GM12878 (cell line): ENCODE results near the gene DCP1B. TPM values are rescaled to one million over a fixed set of nuclear protein-coding genes. Genes with fewer than 3 reads are reported as not detected.

Experiments
- ATAC-seq: fragments of 200-7000 bp; cut with Tn5 transposase; 3 replicates; pipeline ENCODE4 v1.9.1; 2020; ENCODE audit warnings: mild to moderate bottlenecking, moderate library complexity
- BruUV-seq: library from RNA; stranded (reverse); fragments of 400-500 nt; replicated peaks from 2 replicates; lab custom pipeline; 2021; lab: Mats Ljungman, UMichigan
- CTCF ChIA-PET: fragments of 300-600 bp; sonication (Branson Sonifier 250); formaldehyde crosslinking; extraction: SDS; loops from one replicate; lab custom pipeline; 2021; ENCODE audit warnings: inconsistent platforms; lab: Yijun Ruan, JAX
- POLR2A ChIA-PET: fragments of 350-600 bp; formaldehyde crosslinking; extraction: SDS; loops from one replicate; lab custom pipeline; 2021; ENCODE audit warnings: inconsistent platforms; lab: Charles Lee
- RAD21 ChIA-PET: fragments of 300-600 bp; sonication (Branson Sonifier 250); formaldehyde crosslinking; loops from one replicate; lab custom pipeline; 2023; ENCODE audit warnings: antibody characterized with exemption; ENCODE audit not compliant: unreplicated experiment; lab: Charles Lee
- SMC1A ChIA-PET: fragments of 300-600 bp; sonication (Branson Sonifier 250); formaldehyde crosslinking; loops from one replicate; lab custom pipeline; 2023; ENCODE audit not compliant: unreplicated experiment, uncharacterized antibody; lab: Charles Lee
- DNase-seq: peaks from one replicate; pipeline ENCODE4 v3.0.0-alpha.2; 2011; ENCODE audit warnings: low read depth, low spot score
- FAIRE-seq: peaks from 3 replicates; lab custom pipeline; 2011; peaks lifted over from hg19 to GRCh38; lab: Jason Lieb, UNC
- H2AFZ ChIP-seq: 2 replicates; pipeline ENCODE4 v1.6.0; 2011; ENCODE audit warnings: low read depth, low read length, control low read depth; ENCODE audit not compliant: control insufficient read depth
- H3K27ac ChIP-seq: 2 replicates; pipeline ENCODE4 v1.5.1; 2011; ENCODE audit warnings: control low read depth; ENCODE audit not compliant: control insufficient read depth, insufficient read depth
- H3K27me3 ChIP-seq, 2 experiments: replicated peaks in 1 of 2; 2 replicates each; pipeline versions ENCODE4 v1.6.0 to v1.6.1; 2011; ENCODE audit warnings: low read length in 1 of 2; ENCODE audit not compliant: control insufficient read depth in 2 of 2, insufficient read depth in 2 of 2
- H3K36me3 ChIP-seq, 2 experiments: 2 replicates each; pipeline ENCODE4 v1.5.1; 2011; ENCODE audit warnings: low read length in 1 of 2; ENCODE audit not compliant: control insufficient read depth in 2 of 2, insufficient read depth in 2 of 2
- H3K4me1 ChIP-seq: 2 replicates; pipeline ENCODE4 v1.6.1; 2011; ENCODE audit warnings: mild to moderate bottlenecking, low read length, moderate library complexity, mixed read lengths; ENCODE audit not compliant: control insufficient read depth, insufficient read depth
- H3K4me2 ChIP-seq: 2 replicates; pipeline ENCODE4 v1.6.0; 2011; ENCODE audit warnings: control low read depth; ENCODE audit not compliant: control insufficient read depth, insufficient read depth
- H3K4me3 ChIP-seq: fragments of 200-600 bp; sonication (generic); 2 replicates; pipeline ENCODE4 v1.5.1; 2016
- H3K79me2 ChIP-seq: 2 replicates; pipeline ENCODE4 v1.6.0; 2011; ENCODE audit warnings: low read length; ENCODE audit not compliant: control insufficient read depth, insufficient read depth
- H3K9ac ChIP-seq: 2 replicates; pipeline ENCODE4 v1.8.0; 2011; ENCODE audit warnings: low read length, control low read depth, mixed read lengths; ENCODE audit not compliant: control insufficient read depth, insufficient read depth
- H3K9me3 ChIP-seq: replicated peaks from 3 replicates; pipeline ENCODE4 v1.5.1; 2011; ENCODE audit warnings: mild to moderate bottlenecking, low read length; ENCODE audit not compliant: control insufficient read depth, insufficient read depth
- H4K20me1 ChIP-seq: 2 replicates; pipeline ENCODE4 v1.6.0; 2011; ENCODE audit not compliant: control insufficient read depth, insufficient read depth
- BCLAF1 ChIP-seq: fragments of 450-650 bp; IDR thresholded peaks from 2 replicates; pipeline ENCODE4 v1.6.1; 2017; ENCODE audit warnings: antibody characterized with exemption, mild to moderate bottlenecking, moderate library complexity
- BRCA1 ChIP-seq: IDR thresholded peaks from 2 replicates; pipeline ENCODE4 v1.6.1; 2011; ENCODE audit warnings: low read depth, low read length, improper control_type of control experiment
- CTCF ChIP-seq, 3 experiments: IDR thresholded peaks in 2 of 3; conservative IDR thresholded peaks in 1 of 3; 2 replicates each; pipeline ENCODE4 v1.5.1; 2011; ENCODE audit warnings: low read depth in 3 of 3, low read length in 3 of 3, mild to moderate bottlenecking in 3 of 3, control low read depth in 2 of 3, moderate library complexity in 2 of 3, inconsistent platforms in 1 of 3, mixed read lengths in 1 of 3; ENCODE audit not compliant: control insufficient read depth in 2 of 3, insufficient read depth in 1 of 3; ENCODE audit errors: extremely low read depth in 1 of 3
- EGR1 ChIP-seq, 2 experiments: IDR thresholded peaks; 1 replicate in 1 of 2; 2 replicates in 1 of 2; pipeline ENCODE4 v1.6.1; 2011 to 2012; ENCODE audit warnings: low read depth in 2 of 2, low read length in 2 of 2, borderline replicate concordance in 1 of 2, mild to moderate bottlenecking in 1 of 2, moderate library complexity in 1 of 2
- IKZF1 ChIP-seq: fragments of 450-650 bp; conservative IDR thresholded peaks from 2 replicates; pipeline ENCODE4 v1.6.1; 2017; ENCODE audit warnings: antibody characterized with exemption, mild to moderate bottlenecking
- LARP7 ChIP-seq: fragments of 450-650 bp; IDR thresholded peaks from 2 replicates; pipeline ENCODE4 v1.6.1; 2017; ENCODE audit warnings: mild to moderate bottlenecking
- MLLT1 ChIP-seq: fragments of 450-650 bp; IDR thresholded peaks from 2 replicates; pipeline ENCODE4 v1.6.1; 2016; ENCODE audit warnings: mild to moderate bottlenecking
- SP1 ChIP-seq: IDR thresholded peaks from one replicate; pipeline ENCODE4 v1.6.1; 2011; ENCODE audit warnings: low read depth, low read length
- USF2 ChIP-seq: IDR thresholded peaks from 2 replicates; pipeline ENCODE4 v1.6.1; 2011; ENCODE audit warnings: low read depth, low read length, improper control_type of control experiment, borderline replicate concordance
- ZNF207 ChIP-seq: fragments of 450-650 bp; IDR thresholded peaks from 2 replicates; pipeline ENCODE4 v1.6.1; 2014; ENCODE audit warnings: antibody characterized with exemption, mild to moderate bottlenecking, borderline replicate concordance
- ZNF622 ChIP-seq: fragments of 450-650 bp; IDR thresholded peaks from 2 replicates; pipeline ENCODE4 v1.6.1; 2017; ENCODE audit warnings: mild to moderate bottlenecking, inconsistent platforms
- ZNF687 ChIP-seq: fragments of 450-650 bp; IDR thresholded peaks from 2 replicates; pipeline ENCODE4 v1.6.1; 2017; ENCODE audit warnings: mild to moderate bottlenecking, moderate library complexity
- WGBS: methylation state at CpG from one replicate; pipeline ENCODE4 v1.1.6; 2016; ENCODE audit warnings: low lambda C conversion rate; ENCODE audit not compliant: insufficient replicate concordance, insufficient coverage; ENCODE audit errors: missing lambda C conversion rate; 5-methylcytosine and 5-hydroxymethylcytosine counted together
- in situ Hi-C: fragments of 300-500 bp; cut with MboI; formaldehyde crosslinking; loops from 9 replicates; pipeline ENCODE4 v1.14.3; 2018; ENCODE audit warnings: mixed read lengths
- intact Hi-C: fragments of 100-400 bp; cut with micrococcal nuclease; formaldehyde crosslinking; loops from one replicate; pipeline ENCODE4 v1.14.2; 2022; ENCODE audit not compliant: unreplicated experiment
- polyA plus RNA-seq, 11 experiments: library from polyadenylated mRNA; depleted of rRNA in 4 of 11; unstranded in 6 of 11; stranded (reverse) in 5 of 11; fragments of >200 nt; fragmentation: Nextera tagmentation in 4 of 11; fragmentation: Illumina TruSeq in 1 of 11; extraction: Ambion mirVana in 4 of 11; extraction: Trizol in 1 of 11; gene quantifications; 1 replicate in 1 of 11; 2 replicates in 10 of 11; pipeline versions ENCODE4 v1.2.1 to v1.2.3, GENCODE V29; 2011 to 2016; ENCODE audit warnings: inconsistent platforms in 2 of 11, missing spikeins in 2 of 11, low read depth in 1 of 11
- total RNA-seq, 4 experiments: library from RNA; depleted of rRNA in 3 of 4; stranded (reverse); fragments of >200 nt in 3 of 4; fragmentation: Illumina TruSeq in 1 of 4; extraction: Trizol in 1 of 4; gene quantifications; 2 replicates each; pipeline versions ENCODE4 v1.2.1 to v1.2.3, GENCODE V29; 2013 to 2021

The DCP1B gene
- total and polyA plus RNA-seq, 10 of the 15 experiments (the other 5 are each of a cell fraction or from before 2014, with no cell fraction given) = 1.3 to 23.4 (median 15.3) TPM

GRCh38 chr12:1919763-1920162 is 84.5 kb downstream of the DCP1B start:
- FAIRE-seq = no peak
- Histone ChIP-seq H3K36me3 (no peaks in the 10 kb centered on the region), H3K9ac (no peak overlapping the region), H2AFZ (no peak overlapping the region), H3K4me1 (peaks cover 4% of the 10 kb centered on the region; the same call in 1 of the 2 replicates), H3K9me3 (no peaks in the 10 kb centered on the region; the same call in 2 of the 3 replicates), H4K20me1 (no peaks in the 10 kb centered on the region), H3K4me3 (no peak overlapping the region), H3K4me2 (no peak overlapping the region), H3K27ac (no peak overlapping the region), H3K27me3 (peaks cover 0 to 6% of the 10 kb centered on the region in 2 experiments; a peak in 2 of 4 replicates), H3K79me2 (no peaks in the 10 kb centered on the region)
- intact Hi-C loops = no loop called here
- DNase-seq = no peak
- in situ Hi-C loops = no loop called here
- 78% methylated on average over 3 of the region's 3 CpGs for WGBS
- ChIA-PET CTCF (interaction anchor here (3.2 kb wide), 1 partner anchor 20 kb away, joined by 12 read pairs; no protein-coding TSS in a partner anchor), POLR2A (no interaction called here), RAD21 (no interaction called here), SMC1A (interaction anchor here (0.8 to 1.7 kb wide), 2 partner anchors 20 to 123 kb away, joined by 3 to 4 read pairs; no protein-coding TSS in a partner anchor)
- BruUV-seq = no TSS peak
- no peak for ATAC-seq
- TF ChIP-seq ZNF622 (no peak), LARP7 (no peak), USF2 (no peak), EGR1 (IDR thresholded peaks at IDR 0.05; ENCODE audit: borderline replicate concordance in 1 of 2, low read depth in 2 of 2, low read length in 2 of 2) (no peak), SP1 (no peak), BCLAF1 (no peak), ZNF687 (no peak), ZNF207 (no peak), MLLT1 (no peak), BRCA1 (no peak), CTCF (IDR thresholded peaks at IDR 0.05 in 2 of 3, conservative IDR thresholded peaks at IDR 0.05 in 1 of 3; ENCODE audit: control insufficient read depth in 2 of 3, extremely low read depth in 1 of 3, insufficient read depth in 1 of 3, low read depth in 3 of 3, low read length in 3 of 3) (no peak), IKZF1 (no peak)
